ENCODE results near the gene ZNF254.

ZNF254 gene

GRCh38 chr19:24052811-24053210 lies 34.2 kb upstream of the ZNF254 start:
- H3K4me3 ChIP-seq (ENCODE audit: insufficient read depth, low read length, poor library complexity, severe bottlenecking) = no peak overlapping the region
- H3K4me2 ChIP-seq (ENCODE audit: low read depth, low read length, poor library complexity, severe bottlenecking) = no peak overlapping the region
- H3F3A ChIP-seq (ENCODE audit: insufficient read depth) = no peaks in the 10 kb centered on the region
- no peak overlapping the region for H3K27ac ChIP-seq (ENCODE audit: low read depth, low read length)
- peaks cover 6% of the 10 kb centered on the region; the same call in 1 of the 2 replicates for H3K36me3 ChIP-seq (ENCODE audit: low read length)
- H3K79me2 ChIP-seq (ENCODE audit: insufficient read depth, low read length) = no peaks in the 10 kb centered on the region
- no peaks in the 10 kb centered on the region for H3K9me3 ChIP-seq (ENCODE audit: insufficient read depth, low read length)
- TF ChIP-seq CTCF (IDR thresholded peaks at IDR 0.05; ENCODE audit: insufficient read depth, low read length, poor library complexity, severe bottlenecking) (no peak), EZH2phosphoT487 (conservative IDR thresholded peaks at IDR 0.05; ENCODE audit: low read length) (no peak)
- H3K9me2 ChIP-seq (replicated peaks; ENCODE audit: insufficient read depth, low read length) = no peaks in the 10 kb centered on the region
- no peak overlapping the region for H2AFZ ChIP-seq (ENCODE audit: low read depth, low read length, severe bottlenecking)
- no peak overlapping the region for H3K9ac ChIP-seq (ENCODE audit: low read length)
- H3K27me3 ChIP-seq (ENCODE audit: low read length) = no peaks in the 10 kb centered on the region
- H4K20me1 ChIP-seq (ENCODE audit: low read depth, low read length) = no peaks in the 10 kb centered on the region

- H3K79me2 ChIP-seq (ENCODE audit: insufficient read depth, low read length) = no peaks in the 10 kb centered on the region
- H3K27me3 ChIP-seq (ENCODE audit: low read length) = no peaks in the 10 kb centered on the region
- H3K9me2 ChIP-seq (replicated peaks; ENCODE audit: insufficient read depth, low read length) = no peaks in the 10 kb centered on the region
- H3K27ac ChIP-seq (ENCODE audit: low read depth, low read length) = no peak overlapping the region
- TF ChIP-seq EZH2phosphoT487 (conservative IDR thresholded peaks at IDR 0.05; ENCODE audit: low read length) = no peak
- no peak for TF ChIP-seq CTCF (IDR thresholded peaks at IDR 0.05; ENCODE audit: insufficient read depth, low read length, poor library complexity, severe bottlenecking)
- no peaks in the 10 kb centered on the region for H3F3A ChIP-seq (ENCODE audit: insufficient read depth)
- no peaks in the 10 kb centered on the region for H4K20me1 ChIP-seq (ENCODE audit: low read depth, low read length)
- no peaks in the 10 kb centered on the region for H3K9me3 ChIP-seq (ENCODE audit: insufficient read depth, low read length)
- no peak overlapping the region for H3K9ac ChIP-seq (ENCODE audit: low read length)
- peaks cover 6% of the 10 kb centered on the region; the same call in 1 of the 2 replicates for H3K36me3 ChIP-seq (ENCODE audit: low read length)
- no peak overlapping the region for H3K4me3 ChIP-seq (ENCODE audit: insufficient read depth, low read length, poor library complexity, severe bottlenecking)
- H2AFZ ChIP-seq (ENCODE audit: low read depth, low read length, severe bottlenecking) = no peak overlapping the region
- no peak overlapping the region for H3K4me2 ChIP-seq (ENCODE audit: low read depth, low read length, poor library complexity, severe bottlenecking)
These were observed 33.4 kb upstream of the ZNF254 start for GRCh38 chr19:24053601-24054000.

DNA sequence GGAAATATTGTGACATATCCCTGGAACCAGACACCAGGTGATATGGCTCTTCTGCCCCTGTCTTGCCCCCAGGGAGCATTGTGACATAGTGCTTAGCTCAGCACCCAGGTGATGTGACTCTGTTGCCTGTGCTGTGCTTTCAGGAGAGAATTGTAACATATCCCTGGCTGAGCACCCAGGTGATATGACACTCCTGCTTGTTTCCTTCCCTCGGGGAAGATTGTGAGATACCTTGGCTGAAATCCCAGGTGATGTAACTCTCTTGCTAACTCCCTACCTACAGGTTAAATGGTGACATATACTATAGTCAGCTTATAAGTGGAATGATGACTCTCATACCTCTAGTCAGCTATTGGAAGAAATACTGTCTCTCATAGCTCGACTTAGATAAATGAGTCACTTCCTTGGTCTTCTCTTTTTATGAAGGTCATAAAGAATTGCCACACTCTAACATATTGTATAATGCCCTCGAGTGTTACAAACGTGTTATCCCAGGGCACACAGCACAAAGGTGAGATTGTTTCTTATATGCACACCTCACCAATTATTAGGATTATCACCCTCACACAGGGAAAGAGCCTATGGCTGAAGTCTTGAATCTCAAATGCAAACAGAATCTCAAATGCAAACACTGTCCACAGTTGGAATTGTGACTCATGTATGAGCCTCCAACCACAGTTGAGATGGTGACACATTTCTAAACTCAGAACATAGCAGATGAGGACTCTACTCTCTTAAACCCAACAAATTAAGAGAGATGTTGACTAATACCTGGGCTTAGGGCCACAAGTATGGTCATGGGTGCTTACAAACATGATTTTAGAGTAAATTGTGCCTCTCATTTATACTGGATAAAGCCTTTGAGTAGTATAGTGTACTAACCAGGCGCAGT lies 32.7 kb upstream of the ZNF254 start:
- 0 out of 2 replicates have a peak, but pooled peaks cover 6% of the 10 kb centered on the region for H3K36me3 ChIP-seq (ENCODE audit: low read length)
- no peak overlapping the region for H3K27ac ChIP-seq (ENCODE audit: low read depth, low read length)
- H3K4me2 ChIP-seq (ENCODE audit: low read depth, low read length, poor library complexity, severe bottlenecking) = no peak overlapping the region

More for the DNA sequence above, 32.7 kb upstream of the ZNF254 start:
- Histone ChIP-seq H3K9me3 (ENCODE audit: insufficient read depth, low read length) (no peaks in the 10 kb centered on the region), H3F3A (ENCODE audit: insufficient read depth) (no peaks in the 10 kb centered on the region), H3K9ac (ENCODE audit: low read length) (no peak overlapping the region), H3K9me2 (replicated peaks; ENCODE audit: insufficient read depth, low read length) (no peaks in the 10 kb centered on the region), H2AFZ (ENCODE audit: low read depth, low read length, severe bottlenecking) (no peak overlapping the region), H3K4me3 (ENCODE audit: insufficient read depth, low read length, poor library complexity, severe bottlenecking) (no peak overlapping the region), H3K79me2 (ENCODE audit: insufficient read depth, low read length) (no peaks in the 10 kb centered on the region), H4K20me1 (ENCODE audit: low read depth, low read length) (no peaks in the 10 kb centered on the region), H3K27me3 (ENCODE audit: low read length) (no peaks in the 10 kb centered on the region)
- TF ChIP-seq EZH2phosphoT487 (conservative IDR thresholded peaks at IDR 0.05; ENCODE audit: low read length) = no peak
- TF ChIP-seq CTCF (IDR thresholded peaks at IDR 0.05; ENCODE audit: insufficient read depth, low read length, poor library complexity, severe bottlenecking) = no peak
